ENCODE data around the gene LMNTD1.
A peak's percentile ranks its signal among the peaks of the same experiment; 100 is the strongest.

LMNTD1 gene

GRCh38 chr12:25438638-25439037, 114.4 kb downstream of the LMNTD1 start:
- H3K9me3 ChIP-seq (ENCODE audit: low read length), result no peaks in the 10 kb centered on the region
- H3F3A ChIP-seq (ENCODE audit: insufficient read depth, low read length), result no peaks in the 10 kb centered on the region
- H3K79me2 ChIP-seq (ENCODE audit: insufficient read depth, low read length), result no peaks in the 10 kb centered on the region

GRCh38 chr12:25436206-25437030, 116.7 kb downstream of the LMNTD1 start:
- no peak overlapping the region for H3K4me3 ChIP-seq (ENCODE audit: low read depth, low read length, poor library complexity, severe bottlenecking)
- no peak overlapping the region for H3K9ac ChIP-seq (ENCODE audit: low read length)
- H3K9me2 ChIP-seq (ENCODE audit: low read depth, low read length), result no peaks in the 10 kb centered on the region
- TF ChIP-seq EZH2 (IDR thresholded peaks at IDR 0.05; ENCODE audit: borderline replicate concordance, low read length) (no peak), CTCF (IDR thresholded peaks at IDR 0.05; ENCODE audit: low read length) (peak; percentile 86)
- H3K79me2 ChIP-seq (ENCODE audit: insufficient read depth, low read length), result no peaks in the 10 kb centered on the region
- no peak overlapping the region for H3K27ac ChIP-seq (ENCODE audit: low read depth, low read length, poor library complexity, severe bottlenecking)
- H3K4me2 ChIP-seq (ENCODE audit: low read length), result no peak overlapping the region
- H3K9me3 ChIP-seq (ENCODE audit: low read length), result no peaks in the 10 kb centered on the region
- H3K27me3 ChIP-seq (ENCODE audit: insufficient read depth, low read length), result no peaks in the 10 kb centered on the region
- H2AFZ ChIP-seq (ENCODE audit: low read length), result no peak overlapping the region
- no peaks in the 10 kb centered on the region for H4K20me1 ChIP-seq (ENCODE audit: insufficient read depth, low read length)
- no peaks in the 10 kb centered on the region for H3K4me1 ChIP-seq (ENCODE audit: insufficient read depth, low read length, severe bottlenecking)
- H3F3A ChIP-seq (ENCODE audit: insufficient read depth, low read length), result no peaks in the 10 kb centered on the region
- no peaks in the 10 kb centered on the region for H3K36me3 ChIP-seq (ENCODE audit: insufficient read depth, low read length)

More at GRCh38 chr12:25438638-25439037, 114.4 kb downstream of the LMNTD1 start:
- Histone ChIP-seq H3K4me1 (ENCODE audit: insufficient read depth, low read length, severe bottlenecking) (no peaks in the 10 kb centered on the region), H3K27ac (ENCODE audit: low read depth, low read length, poor library complexity, severe bottlenecking) (no peak overlapping the region), H3K9ac (ENCODE audit: low read length) (no peak overlapping the region), H3K4me2 (ENCODE audit: low read length) (no peak overlapping the region), H3K4me3 (ENCODE audit: low read depth, low read length, poor library complexity, severe bottlenecking) (no peak overlapping the region), H3K36me3 (ENCODE audit: insufficient read depth, low read length) (no peaks in the 10 kb centered on the region), H4K20me1 (ENCODE audit: insufficient read depth, low read length) (no peaks in the 10 kb centered on the region), H2AFZ (ENCODE audit: low read length) (no peak overlapping the region), H3K27me3 (ENCODE audit: insufficient read depth, low read length) (no peaks in the 10 kb centered on the region), H3K9me2 (ENCODE audit: low read depth, low read length) (no peaks in the 10 kb centered on the region)
- TF ChIP-seq CTCF (IDR thresholded peaks at IDR 0.05; ENCODE audit: low read length) (no peak), EZH2 (IDR thresholded peaks at IDR 0.05; ENCODE audit: borderline replicate concordance, low read length) (no peak)

- Histone ChIP-seq H3K27ac (ENCODE audit: low read depth, low read length, poor library complexity, severe bottlenecking) (no peak overlapping the region), H3K36me3 (ENCODE audit: insufficient read depth, low read length) (no peaks in the 10 kb centered on the region), H3K4me1 (ENCODE audit: insufficient read depth, low read length, severe bottlenecking) (no peaks in the 10 kb centered on the region), H3K9me3 (ENCODE audit: low read length) (no peaks in the 10 kb centered on the region), H3F3A (ENCODE audit: insufficient read depth, low read length) (no peaks in the 10 kb centered on the region), H3K9me2 (ENCODE audit: low read depth, low read length) (no peaks in the 10 kb centered on the region), H3K79me2 (ENCODE audit: insufficient read depth, low read length) (no peaks in the 10 kb centered on the region), H2AFZ (ENCODE audit: low read length) (no peak overlapping the region), H3K27me3 (ENCODE audit: insufficient read depth, low read length) (no peaks in the 10 kb centered on the region), H3K4me2 (ENCODE audit: low read length) (no peak overlapping the region), H3K4me3 (ENCODE audit: low read depth, low read length, poor library complexity, severe bottlenecking) (no peak overlapping the region), H3K9ac (ENCODE audit: low read length) (no peak overlapping the region), H4K20me1 (ENCODE audit: insufficient read depth, low read length) (no peaks in the 10 kb centered on the region)
- TF ChIP-seq EZH2 (IDR thresholded peaks at IDR 0.05; ENCODE audit: borderline replicate concordance, low read length) (no peak), CTCF (IDR thresholded peaks at IDR 0.05; ENCODE audit: low read length) (no peak)
Measured at GRCh38 chr12:25435431-25435830, 117.7 kb downstream of the LMNTD1 start.

All from OCI-LY1 (cell line).